Activated CD8-positive, alpha-beta memory T cell treated with anti-CD3 and anti-CD28 coated beads for 1 hour (primary cell): ENCODE measurements around the gene PRKCZ.
"Not testable (repeated sequence)": the region's sequence is repeated elsewhere in the genome, so short reads cannot be mapped to it uniquely, and the experiment has no call there.

Experiments
- DNase-seq, 2 donors: peaks; one replicate each; pipeline ENCODE4 v3.0.0-alpha.2; 2020; ENCODE audit warnings: low read depth in 1 of 2; ENCODE audit errors: extremely low read depth in 1 of 2

Gene PRKCZ

GRCh38 chr1:2110738-2111673 lies 60.8 kb downstream of the PRKCZ start:
- DNase-seq = no peak

GRCh38 chr1:2111674-2112035 lies 61.4 kb downstream of the PRKCZ start:
- no peak for DNase-seq

GRCh38 chr1:2112280-2112701 lies 62.1 kb downstream of the PRKCZ start:
- no peak for DNase-seq

- no peak for DNase-seq
Measured at GRCh38 chr1:2113620-2114135, 63.5 kb downstream of the PRKCZ start.

- DNase-seq = not testable (repeated sequence)
Measured at GRCh38 chr1:2114635-2115007, 64.4 kb downstream of the PRKCZ start.

GRCh38 chr1:2115008-2115641 lies 64.9 kb downstream of the PRKCZ start:
- DNase-seq = no peak

- no peak for DNase-seq
Measured at GRCh38 chr1:2115702-2116341, 65.6 kb downstream of the PRKCZ start.

GRCh38 chr1:2119886-2120285 lies 69.7 kb downstream of the PRKCZ start:
- no peak for DNase-seq

GRCh38 chr1:2121101-2121691 lies 71.0 kb downstream of the PRKCZ start:
- no peak for DNase-seq

- DNase-seq = not testable (repeated sequence)
Measured at GRCh38 chr1:2121794-2122193, 71.6 kb downstream of the PRKCZ start.

GRCh38 chr1:2124446-2125198 lies 74.4 kb downstream of the PRKCZ start:
- no peak for DNase-seq

- no peak for DNase-seq
Measured at GRCh38 chr1:2125350-2126211, 75.4 kb downstream of the PRKCZ start.

GRCh38 chr1:2126331-2127186 lies 76.3 kb downstream of the PRKCZ start:
- DNase-seq = no peak

GRCh38 chr1:2127187-2128145 lies 77.3 kb downstream of the PRKCZ start:
- no peak for DNase-seq

GRCh38 chr1:2128189-2128901 lies 78.1 kb downstream of the PRKCZ start:
- DNase-seq = no peak

- DNase-seq = no peak
Measured at GRCh38 chr1:2129256-2129943, 79.2 kb downstream of the PRKCZ start.
